Vagina (tissue), 2 donors: ENCODE measurements around the gene IGSF10. TPM values are rescaled to one million over a fixed set of nuclear protein-coding genes. Genes with fewer than 3 reads are reported as not detected.

Experiments used
- DNase-seq, 2 donors: peaks; one replicate each; pipeline ENCODE4 v3.0.0-alpha.2; 2017; ENCODE audit errors: extremely low spot score in 2 of 2
- H3K27ac ChIP-seq: fragments of 200-600 bp; sonication (generic); one replicate; pipeline ENCODE4 v1.5.1; 2019
- H3K27me3 ChIP-seq: fragments of 200-600 bp; sonication (generic); one replicate; pipeline ENCODE4 v1.5.1; 2019
- H3K36me3 ChIP-seq, 2 donors: fragments of 200-600 bp; sonication (generic); one replicate each; pipeline ENCODE4 v1.5.1; 2017 to 2019
- H3K4me1 ChIP-seq: fragments of 200-600 bp; sonication (generic); one replicate; pipeline ENCODE4 v1.5.1; 2019
- H3K4me3 ChIP-seq, 2 donors: fragments of 200-600 bp; sonication (generic); 1 replicate in 1 of 2; 2 replicates in 1 of 2; pipeline ENCODE4 v1.5.1; 2016 to 2019
- H3K9me3 ChIP-seq: fragments of 200-600 bp; sonication (generic); one replicate; pipeline ENCODE4 v1.5.1; 2019
- CTCF ChIP-seq, 3 experiments: fragments of 450-650 bp in 2 of 3; fragments of 200-600 bp in 1 of 3; sonication (generic) in 1 of 3; IDR thresholded peaks; one replicate each; pipeline ENCODE4 v1.5.1; 2017 to 2019; ENCODE audit warnings: antibody characterized with exemption in 3 of 3, mild to moderate bottlenecking in 2 of 3, moderate library complexity in 2 of 3
- POLR2A ChIP-seq, 2 donors: fragments of 450-650 bp; IDR thresholded peaks; one replicate each; pipeline ENCODE4 v1.6.1; 2017; ENCODE audit warnings: antibody characterized with exemption in 2 of 2, mild to moderate bottlenecking in 2 of 2, moderate library complexity in 2 of 2
- POLR2AphosphoS5 ChIP-seq, 2 donors: sonication (generic); formaldehyde crosslinking; IDR thresholded peaks; one replicate each; pipeline ENCODE4 v1.9.0; 2017; ENCODE audit warnings: antibody characterized with exemption in 2 of 2, mild to moderate bottlenecking in 2 of 2, low read depth in 1 of 2; ENCODE audit not compliant: insufficient read depth in 1 of 2
- intact Hi-C: fragments of 100-400 bp; cut with DNase I; formaldehyde crosslinking; loops from one replicate; pipeline ENCODE4 v1.15.1; 2023
- small RNA-seq: library from RNA; depleted of rRNA; stranded (forward); fragments of <200 nt; gene quantifications from one replicate; pipeline ENCODE3, GENCODE V24; 2016
- total RNA-seq: library from RNA; depleted of rRNA; stranded (reverse); fragments of >200 nt; gene quantifications from one replicate; pipeline ENCODE4 v1.2.3, GENCODE V29; 2016

Gene IGSF10
- total RNA-seq, 1 donor from 2014 or later = 0.49 TPM

DNA sequence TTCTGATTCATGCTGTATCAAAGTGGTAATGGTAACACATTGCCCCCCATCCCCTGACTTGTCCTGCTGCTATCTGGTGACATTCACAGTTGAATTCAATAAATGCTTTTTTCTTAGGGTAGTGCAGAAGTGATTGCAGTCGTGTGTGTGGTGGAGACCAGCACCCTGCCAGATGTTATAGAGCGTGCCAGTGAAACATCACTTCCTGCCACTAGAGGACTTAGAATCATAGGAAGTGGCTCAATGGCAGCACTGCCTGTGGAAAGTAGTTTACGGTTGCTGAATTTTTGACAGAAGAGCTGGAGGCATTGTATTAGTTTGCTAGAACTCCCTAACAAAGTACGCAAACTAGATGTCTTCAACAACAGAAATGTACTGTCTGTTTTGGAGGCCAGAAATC, 38.9 kb downstream of the IGSF10 start:
- DNase-seq = no peak
- Histone ChIP-seq H3K36me3 (no peaks in the 10 kb centered on the region), H3K4me1 (no peaks in the 10 kb centered on the region), H3K4me3 (no peak overlapping the region), H3K27ac (no peak overlapping the region), H3K27me3 (no peaks in the 10 kb centered on the region), H3K9me3 (no peaks in the 10 kb centered on the region)
- intact Hi-C loops = no loop called here
- TF ChIP-seq CTCF (IDR thresholded peaks at IDR 0.05) = no peak
- TF ChIP-seq POLR2A (IDR thresholded peaks at IDR 0.05) = no peak

DNA sequence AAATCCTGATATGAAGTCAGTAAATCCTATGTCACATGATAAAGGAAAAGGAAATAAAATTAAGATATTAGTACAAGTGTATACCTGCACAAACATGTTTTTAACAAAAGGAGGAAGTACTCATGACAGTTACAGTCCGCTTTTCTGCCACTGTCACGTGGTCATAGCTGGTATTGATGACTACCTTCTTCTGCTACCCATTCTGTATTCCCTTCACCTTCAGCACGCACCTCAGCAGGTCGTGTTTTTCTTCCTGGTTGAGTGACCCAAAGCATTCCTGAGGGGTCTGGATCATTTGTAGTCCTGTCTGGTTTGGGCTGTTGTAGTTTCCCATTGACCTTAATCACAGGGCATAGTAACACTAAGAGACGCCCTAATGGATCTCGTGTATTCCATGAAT, 41.1 kb downstream of the IGSF10 start:
- no peaks in the 10 kb centered on the region for H3K27me3 ChIP-seq
- H3K27ac ChIP-seq = no peak overlapping the region
- no peak for TF ChIP-seq CTCF (IDR thresholded peaks at IDR 0.05)
- TF ChIP-seq POLR2A (IDR thresholded peaks at IDR 0.05) = no peak
- TF ChIP-seq POLR2AphosphoS5 (IDR thresholded peaks at IDR 0.05; ENCODE audit: insufficient read depth in 1 of 2, low read depth in 1 of 2) = no peak
- no peaks in the 10 kb centered on the region for H3K36me3 ChIP-seq
- intact Hi-C loops = no loop called here
- no peak for DNase-seq
- H3K9me3 ChIP-seq = no peaks in the 10 kb centered on the region
- H3K4me3 ChIP-seq = no peak overlapping the region
- H3K4me1 ChIP-seq = no peaks in the 10 kb centered on the region

DNA sequence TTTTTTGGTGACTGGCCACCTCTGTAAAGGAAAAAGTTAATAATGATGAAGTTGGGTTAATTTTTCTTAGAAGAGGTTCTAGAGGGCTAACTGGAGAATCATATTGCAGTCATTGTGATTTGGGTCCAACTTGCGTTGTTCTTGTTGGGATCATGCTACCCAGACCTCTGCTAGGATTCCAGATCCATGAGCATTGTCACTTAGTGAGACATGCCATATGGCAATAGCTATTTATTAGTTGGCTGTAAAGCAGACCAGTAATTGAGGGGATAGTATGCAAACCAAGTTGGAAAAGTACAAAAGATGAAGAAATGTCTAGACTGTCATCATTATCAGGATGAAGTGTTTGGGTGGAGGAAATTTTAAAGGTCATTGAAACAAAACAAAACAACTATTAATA, 45.6 kb downstream of the IGSF10 start:
- no peaks in the 10 kb centered on the region for H3K36me3 ChIP-seq
- no peaks in the 10 kb centered on the region for H3K4me1 ChIP-seq
- TF ChIP-seq POLR2AphosphoS5 (IDR thresholded peaks at IDR 0.05; ENCODE audit: insufficient read depth in 1 of 2, low read depth in 1 of 2) (no peak), POLR2A (IDR thresholded peaks at IDR 0.05) (no peak)
- no peaks in the 10 kb centered on the region for H3K27me3 ChIP-seq
- intact Hi-C loops = no loop called here
- DNase-seq = no peak
- no peaks in the 10 kb centered on the region for H3K9me3 ChIP-seq
- H3K4me3 ChIP-seq = no peak overlapping the region
- H3K27ac ChIP-seq = no peak overlapping the region

DNA sequence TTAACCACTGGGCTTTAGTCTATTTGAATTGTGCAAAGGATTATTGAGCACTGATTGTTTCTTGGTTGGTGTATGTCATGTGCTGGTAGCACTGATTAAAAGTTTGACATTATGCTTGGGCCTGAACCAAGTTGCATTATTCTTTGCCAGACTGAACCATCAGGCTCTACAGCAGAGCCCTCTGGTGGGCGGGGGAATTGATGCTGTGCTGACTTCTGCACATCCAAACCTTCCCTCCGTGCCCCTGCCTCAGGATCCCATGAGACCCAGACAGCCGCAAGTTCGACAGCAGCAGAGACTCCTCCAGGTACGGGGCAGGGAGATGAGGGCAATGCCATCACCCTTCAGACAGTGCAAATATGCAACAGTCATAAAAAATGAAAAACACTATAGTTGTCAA, 47.9 kb downstream of the IGSF10 start:
- Histone ChIP-seq H3K9me3 (no peaks in the 10 kb centered on the region), H3K4me1 (no peaks in the 10 kb centered on the region), H3K27ac (no peak overlapping the region), H3K27me3 (no peaks in the 10 kb centered on the region), H3K4me3 (no peak overlapping the region), H3K36me3 (no peaks in the 10 kb centered on the region)
- intact Hi-C loops = no loop called here
- DNase-seq = no peak
- TF ChIP-seq POLR2A (IDR thresholded peaks at IDR 0.05) (no peak), CTCF (IDR thresholded peaks at IDR 0.05) (no peak), POLR2AphosphoS5 (IDR thresholded peaks at IDR 0.05; ENCODE audit: insufficient read depth in 1 of 2, low read depth in 1 of 2) (no peak)

Small RNA genes within 50 kb of the gene (small RNA-seq; reads per million reads assigned to genes)
- not detected for gene AC117454.1

Other genes starting within 250 kb of the IGSF10 start
- 0.49 TPM for gene P2RY14, start 182.5 kb downstream of the IGSF10 start, total RNA-seq
- gene GPR87, start 144.2 kb downstream of the IGSF10 start, total RNA-seq = 12.3 TPM
- gene P2RY13, start 131.5 kb downstream of the IGSF10 start, total RNA-seq = 0.98 TPM
- 1.2 TPM for gene P2RY12, start 76.3 kb downstream of the IGSF10 start, total RNA-seq